ENCODE measurements around the gene COPS7A. TPM values are rescaled to one million over a fixed set of nuclear protein-coding genes. Genes with fewer than 3 reads are reported as not detected.

Gene COPS7A
- total and polyA plus RNA-seq, 2 donors (not counting 1 experiment from before 2014, with no cell fraction given): 28.3 to 46.0 TPM

DNA sequence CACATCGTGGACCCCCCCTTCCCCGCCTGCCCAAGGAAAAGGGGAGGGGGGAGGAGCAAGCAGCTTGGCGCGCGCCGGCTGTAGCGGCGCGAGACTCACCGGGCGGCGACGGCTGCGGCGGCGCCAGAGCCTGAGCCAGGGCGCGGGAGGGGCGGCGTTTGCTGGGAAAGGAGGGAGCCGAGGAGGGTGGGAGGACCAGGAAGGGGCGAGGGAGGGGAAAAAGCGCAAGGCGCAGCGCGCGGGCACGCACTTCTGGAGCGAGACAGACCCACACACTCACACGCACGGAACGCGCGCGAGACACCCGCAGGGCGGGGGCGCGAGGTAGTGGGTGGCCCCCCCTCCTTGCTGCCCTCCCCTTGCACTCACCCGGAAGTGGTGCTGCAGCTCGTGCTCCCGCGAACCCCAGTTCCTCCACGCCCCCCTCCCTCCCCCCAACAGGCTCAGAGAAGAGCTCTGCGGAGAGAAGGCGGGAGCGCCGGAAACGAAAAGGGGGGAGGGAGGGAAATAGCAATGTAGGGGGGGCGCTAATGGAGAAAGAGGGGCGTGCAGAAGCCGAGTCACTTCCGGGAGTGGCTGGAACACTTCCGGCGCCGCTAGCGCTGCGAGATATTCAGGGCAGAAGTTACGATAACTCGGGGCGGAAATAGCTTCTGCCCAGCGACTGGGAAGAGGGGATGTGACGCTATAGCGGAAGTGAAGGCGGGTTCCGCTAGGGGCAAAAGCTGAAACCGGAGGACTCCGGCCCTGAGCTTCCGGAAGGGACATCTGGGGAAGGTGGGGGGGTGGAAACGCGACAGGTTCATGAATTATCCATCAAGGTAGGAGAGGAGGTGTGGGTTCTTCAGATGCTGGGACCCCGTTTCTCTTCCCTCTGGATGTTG, 34.6 kb upstream of the COPS7A start, which contains the start of gene ZNF384:
Gene ZNF384, minus strand, starts transcription at position 377 of the 884 bp plus-strand sequence. CDS start 9,855 bp downstream, outside the sequence.
- Histone ChIP-seq H3K79me2 (ENCODE audit: control insufficient read depth, insufficient read depth, low read length) (peaks cover 72% of the 10 kb centered on the region), H3K4me3 (ENCODE audit: control extremely low read depth in 1 of 5, extremely low read depth in 1 of 5, insufficient read depth in 1 of 5, low read depth in 2 of 5, low read length in 4 of 5) (peak within 1 kb of the TSS; percentile 53 to 95 (median 93)), H2AFZ (ENCODE audit: insufficient read depth, low read depth, low read length, poor library complexity, severe bottlenecking) (peak within 1 kb of the TSS; percentile 92), H3K4me1 (ENCODE audit: control insufficient read depth in 2 of 2, insufficient read depth in 2 of 2, low read length in 2 of 2) (peaks cover 28 to 29% of the 10 kb centered on the region in 2 donors), H3K4me2 (replicated peaks; ENCODE audit: low read depth, low read length, poor library complexity, severe bottlenecking) (peak within 1 kb of the TSS; percentile 97), H3K9ac (ENCODE audit: low read length) (peak within 1 kb of the TSS; percentile 93), H3K36me3 (replicated peaks in 1 of 2; ENCODE audit: control extremely low read depth in 1 of 2, control insufficient read depth in 1 of 2, extremely low read depth in 1 of 2, insufficient read depth in 2 of 2, low read length in 1 of 2) (peaks cover 0 to 23% of the 10 kb centered on the region in 2 experiments), H3K9me3 (ENCODE audit: control extremely low read depth in 1 of 3, control insufficient read depth in 2 of 3, insufficient read depth in 1 of 3, low read length in 2 of 3) (no peaks in the 10 kb centered on the region), H3K27ac (ENCODE audit: low read length in 2 of 2) (peak within 1 kb of the TSS; percentile 75 to 91), H3K27me3 (replicated peaks in 1 of 4; ENCODE audit: control extremely low read depth in 1 of 4, control insufficient read depth in 3 of 4, insufficient read depth in 4 of 4, low read length in 3 of 4) (no peaks in the 10 kb centered on the region), H4K20me1 (ENCODE audit: control insufficient read depth, insufficient read depth, low read length, poor library complexity, severe bottlenecking) (peaks cover 9% of the 10 kb centered on the region)
- Mint-ChIP-seq H3K9me3 (ENCODE audit: insufficient read depth) (no peaks in the 10 kb centered on the region), H3K4me3 (peak within 1 kb of the TSS; percentile 94), H3K27ac (peak within 1 kb of the TSS; percentile 97), H3K4me1 (peaks cover 55% of the 10 kb centered on the region), H3K27me3 (no peaks in the 10 kb centered on the region)
- TF ChIP-seq, protein P1, sequence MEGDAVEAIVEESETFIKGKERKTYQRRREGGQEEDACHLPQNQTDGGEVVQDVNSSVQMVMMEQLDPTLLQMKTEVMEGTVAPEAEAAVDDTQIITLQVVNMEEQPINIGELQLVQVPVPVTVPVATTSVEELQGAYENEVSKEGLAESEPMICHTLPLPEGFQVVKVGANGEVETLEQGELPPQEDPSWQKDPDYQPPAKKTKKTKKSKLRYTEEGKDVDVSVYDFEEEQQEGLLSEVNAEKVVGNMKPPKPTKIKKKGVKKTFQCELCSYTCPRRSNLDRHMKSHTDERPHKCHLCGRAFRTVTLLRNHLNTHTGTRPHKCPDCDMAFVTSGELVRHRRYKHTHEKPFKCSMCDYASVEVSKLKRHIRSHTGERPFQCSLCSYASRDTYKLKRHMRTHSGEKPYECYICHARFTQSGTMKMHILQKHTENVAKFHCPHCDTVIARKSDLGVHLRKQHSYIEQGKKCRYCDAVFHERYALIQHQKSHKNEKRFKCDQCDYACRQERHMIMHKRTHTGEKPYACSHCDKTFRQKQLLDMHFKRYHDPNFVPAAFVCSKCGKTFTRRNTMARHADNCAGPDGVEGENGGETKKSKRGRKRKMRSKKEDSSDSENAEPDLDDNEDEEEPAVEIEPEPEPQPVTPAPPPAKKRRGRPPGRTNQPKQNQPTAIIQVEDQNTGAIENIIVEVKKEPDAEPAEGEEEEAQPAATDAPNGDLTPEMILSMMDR (IDR thresholded peaks at IDR 0.05): no peak
- TF ChIP-seq EZH2 (IDR thresholded peaks at IDR 0.05; ENCODE audit: borderline replicate concordance, insufficient read depth, low read depth, low read length, poor library complexity, severe bottlenecking): no peak
- DNase-seq (peak; percentile 99), ATAC-seq (ENCODE audit: low read depth) (peak; percentile 76)
- ChIA-PET POLR2A (interaction anchor here (0.6 to 2.7 kb wide), 24 partner anchors 9 to 310 kb away, joined by 3 to 51 read pairs (median 5); partner anchors contain the start of genes CDCA3, COPS7A, ING4 and LPAR5), CTCF (interaction anchor here (0.6 to 2.4 kb wide), 26 partner anchors 10 to 281 kb away, joined by 3 to 34 read pairs (median 5); partner anchors contain the start of genes COPS7A, ING4, LPAR5 and MLF2)
- intact Hi-C loops (cut with micrococcal nuclease): loop anchor here (1.0 to 2.0 kb wide), 7 partner anchors 26 to 133 kb away; partner anchors contain the start of genes CHD4, IFFO1, ING4 and MLF2
- under 1% methylated on average over 55 of the region's 72 CpGs for WGBS (ENCODE audit: insufficient coverage)

Data from B cell (primary cell).